GM12878 (cell line): ENCODE measurements around the gene TTC39C. TPM values are rescaled to one million over a fixed set of nuclear protein-coding genes. Genes with fewer than 3 reads are reported as not detected.

Source experiments
- ATAC-seq: fragments of 200-7000 bp; cut with Tn5 transposase; 3 replicates; pipeline ENCODE4 v1.9.1; 2020; ENCODE audit warnings: mild to moderate bottlenecking, moderate library complexity
- BruUV-seq: library from RNA; stranded (reverse); fragments of 400-500 nt; replicated peaks from 2 replicates; lab custom pipeline; 2021; lab: Mats Ljungman, UMichigan
- CTCF ChIA-PET: fragments of 300-600 bp; sonication (Branson Sonifier 250); formaldehyde crosslinking; extraction: SDS; loops from one replicate; lab custom pipeline; 2021; ENCODE audit warnings: inconsistent platforms; lab: Yijun Ruan, JAX
- POLR2A ChIA-PET: fragments of 350-600 bp; formaldehyde crosslinking; extraction: SDS; loops from one replicate; lab custom pipeline; 2021; ENCODE audit warnings: inconsistent platforms; lab: Charles Lee
- RAD21 ChIA-PET: fragments of 300-600 bp; sonication (Branson Sonifier 250); formaldehyde crosslinking; loops from one replicate; lab custom pipeline; 2023; ENCODE audit warnings: antibody characterized with exemption; ENCODE audit not compliant: unreplicated experiment; lab: Charles Lee
- SMC1A ChIA-PET: fragments of 300-600 bp; sonication (Branson Sonifier 250); formaldehyde crosslinking; loops from one replicate; lab custom pipeline; 2023; ENCODE audit not compliant: unreplicated experiment, uncharacterized antibody; lab: Charles Lee
- DNase-seq: peaks from one replicate; pipeline ENCODE4 v3.0.0-alpha.2; 2011; ENCODE audit warnings: low read depth, low spot score
- FAIRE-seq: peaks from 3 replicates; lab custom pipeline; 2011; peaks lifted over from hg19 to GRCh38; lab: Jason Lieb, UNC
- H2AFZ ChIP-seq: 2 replicates; pipeline ENCODE4 v1.6.0; 2011; ENCODE audit warnings: low read depth, low read length, control low read depth; ENCODE audit not compliant: control insufficient read depth
- H3K27ac ChIP-seq: 2 replicates; pipeline ENCODE4 v1.5.1; 2011; ENCODE audit warnings: control low read depth; ENCODE audit not compliant: control insufficient read depth, insufficient read depth
- H3K27me3 ChIP-seq, 2 experiments: replicated peaks in 1 of 2; 2 replicates each; pipeline versions ENCODE4 v1.6.0 to v1.6.1; 2011; ENCODE audit warnings: low read length in 1 of 2; ENCODE audit not compliant: control insufficient read depth in 2 of 2, insufficient read depth in 2 of 2
- H3K36me3 ChIP-seq, 2 experiments: 2 replicates each; pipeline ENCODE4 v1.5.1; 2011; ENCODE audit warnings: low read length in 1 of 2; ENCODE audit not compliant: control insufficient read depth in 2 of 2, insufficient read depth in 2 of 2
- H3K4me1 ChIP-seq: 2 replicates; pipeline ENCODE4 v1.6.1; 2011; ENCODE audit warnings: mild to moderate bottlenecking, low read length, moderate library complexity, mixed read lengths; ENCODE audit not compliant: control insufficient read depth, insufficient read depth
- H3K4me2 ChIP-seq: 2 replicates; pipeline ENCODE4 v1.6.0; 2011; ENCODE audit warnings: control low read depth; ENCODE audit not compliant: control insufficient read depth, insufficient read depth
- H3K4me3 ChIP-seq: fragments of 200-600 bp; sonication (generic); 2 replicates; pipeline ENCODE4 v1.5.1; 2016
- H3K79me2 ChIP-seq: 2 replicates; pipeline ENCODE4 v1.6.0; 2011; ENCODE audit warnings: low read length; ENCODE audit not compliant: control insufficient read depth, insufficient read depth
- H3K9ac ChIP-seq: 2 replicates; pipeline ENCODE4 v1.8.0; 2011; ENCODE audit warnings: low read length, control low read depth, mixed read lengths; ENCODE audit not compliant: control insufficient read depth, insufficient read depth
- H3K9me3 ChIP-seq: replicated peaks from 3 replicates; pipeline ENCODE4 v1.5.1; 2011; ENCODE audit warnings: mild to moderate bottlenecking, low read length; ENCODE audit not compliant: control insufficient read depth, insufficient read depth
- H4K20me1 ChIP-seq: 2 replicates; pipeline ENCODE4 v1.6.0; 2011; ENCODE audit not compliant: control insufficient read depth, insufficient read depth
- ASH2L ChIP-seq: fragments of 300-600, 200-600 bp; sonication (generic); IDR thresholded peaks from 2 replicates; pipeline ENCODE4 v1.6.1; 2017; ENCODE audit warnings: low read depth, mild to moderate bottlenecking, borderline replicate concordance
- CHD4 ChIP-seq: fragments of 200-600 bp; sonication (generic); IDR thresholded peaks from 2 replicates; pipeline ENCODE4 v1.6.1; 2016; ENCODE audit warnings: mild to moderate bottlenecking
- CREB1 ChIP-seq: IDR thresholded peaks from 2 replicates; pipeline ENCODE4 v1.6.1; 2012; ENCODE audit warnings: low read depth, mild to moderate bottlenecking, inconsistent platforms
- DPF2 ChIP-seq: fragments of 450-650 bp; IDR thresholded peaks from 2 replicates; pipeline ENCODE4 v1.6.1; 2017; ENCODE audit warnings: mild to moderate bottlenecking
- EED ChIP-seq: sonication (generic); IDR thresholded peaks from 2 replicates; pipeline ENCODE4 v1.6.1; 2016; ENCODE audit warnings: antibody characterized with exemption, low read depth
- FOXK2 ChIP-seq: fragments of 450-650 bp; IDR thresholded peaks from 2 replicates; pipeline ENCODE4 v1.6.1; 2017; ENCODE audit warnings: mild to moderate bottlenecking, moderate library complexity
- GATAD2B ChIP-seq: fragments of 450-650 bp; conservative IDR thresholded peaks from 2 replicates; pipeline ENCODE4 v1.6.1; 2017; ENCODE audit warnings: low read depth, mild to moderate bottlenecking, moderate library complexity
- MXI1 ChIP-seq: fragments of 150-350 bp; IDR thresholded peaks from 2 replicates; pipeline ENCODE4 v1.6.1; 2011; ENCODE audit warnings: low read depth, mild to moderate bottlenecking, inconsistent platforms, low read length, improper control_type of control experiment
- NFYA ChIP-seq: IDR thresholded peaks from 2 replicates; pipeline ENCODE4 v1.6.1; 2011; ENCODE audit warnings: low read depth, mild to moderate bottlenecking, low read length, improper control_type of control experiment, borderline replicate concordance
- POLR2AphosphoS2 ChIP-seq: IDR thresholded peaks from 2 replicates; pipeline ENCODE4 v1.6.1; 2011; ENCODE audit warnings: low read depth, mild to moderate bottlenecking, low read length, improper control_type of control experiment, moderate library complexity
- RUNX3 ChIP-seq: IDR thresholded peaks from 2 replicates; pipeline ENCODE4 v1.6.1; 2012; ENCODE audit warnings: low read length, inconsistent platforms
- TCF7 ChIP-seq: IDR thresholded peaks from 2 replicates; pipeline ENCODE4 v1.6.1; 2014; ENCODE audit warnings: antibody characterized with exemption, borderline replicate concordance
- ZZZ3 ChIP-seq: IDR thresholded peaks from 2 replicates; pipeline ENCODE4 v1.6.1; 2011; ENCODE audit warnings: low read depth; ENCODE audit not compliant: control insufficient read depth, insufficient read length
- WGBS: methylation state at CpG from one replicate; pipeline ENCODE4 v1.1.6; 2016; ENCODE audit warnings: low lambda C conversion rate; ENCODE audit not compliant: insufficient replicate concordance, insufficient coverage; ENCODE audit errors: missing lambda C conversion rate; 5-methylcytosine and 5-hydroxymethylcytosine counted together
- in situ Hi-C: fragments of 300-500 bp; cut with MboI; formaldehyde crosslinking; loops from 9 replicates; pipeline ENCODE4 v1.14.3; 2018; ENCODE audit warnings: mixed read lengths
- intact Hi-C: fragments of 100-400 bp; cut with micrococcal nuclease; formaldehyde crosslinking; loops from one replicate; pipeline ENCODE4 v1.14.2; 2022; ENCODE audit not compliant: unreplicated experiment
- polyA plus RNA-seq, 11 experiments: library from polyadenylated mRNA; depleted of rRNA in 4 of 11; unstranded in 6 of 11; stranded (reverse) in 5 of 11; fragments of >200 nt; fragmentation: Nextera tagmentation in 4 of 11; fragmentation: Illumina TruSeq in 1 of 11; extraction: Ambion mirVana in 4 of 11; extraction: Trizol in 1 of 11; gene quantifications; 1 replicate in 1 of 11; 2 replicates in 10 of 11; pipeline versions ENCODE4 v1.2.1 to v1.2.3, GENCODE V29; 2011 to 2016; ENCODE audit warnings: inconsistent platforms in 2 of 11, missing spikeins in 2 of 11, low read depth in 1 of 11
- total RNA-seq, 4 experiments: library from RNA; depleted of rRNA in 3 of 4; stranded (reverse); fragments of >200 nt in 3 of 4; fragmentation: Illumina TruSeq in 1 of 4; extraction: Trizol in 1 of 4; gene quantifications; 2 replicates each; pipeline versions ENCODE4 v1.2.1 to v1.2.3, GENCODE V29; 2013 to 2021
- TF ChIP-seq, protein P1 (sequence below): fragments of 450-650 bp; formaldehyde crosslinking; IDR thresholded peaks from 2 replicates; pipeline ENCODE4 v1.4.0; 2022; ENCODE audit warnings: mild to moderate bottlenecking, moderate library complexity
- TF ChIP-seq, protein P2 (sequence below): IDR thresholded peaks from 2 replicates; pipeline ENCODE4 v1.6.1; 2011; ENCODE audit warnings: borderline replicate concordance, low read depth, mild to moderate bottlenecking, moderate library complexity, mixed read lengths, low read length; ENCODE audit not compliant: insufficient read depth; ENCODE audit errors: extremely low read length

Gene TTC39C
- total and polyA plus RNA-seq, 10 of the 15 experiments (the other 5 are each of a cell fraction or from before 2014, with no cell fraction given), result 21.1 to 91.0 (median 64.8) TPM

- TF ChIP-seq RUNX3, result peak; percentile 85
- TF ChIP-seq, all 136 proteins: peak for 15
These were observed 19.4 kb upstream of the TTC39C start (continued) for GRCh38 chr18:23995180-23995579.

DNA sequence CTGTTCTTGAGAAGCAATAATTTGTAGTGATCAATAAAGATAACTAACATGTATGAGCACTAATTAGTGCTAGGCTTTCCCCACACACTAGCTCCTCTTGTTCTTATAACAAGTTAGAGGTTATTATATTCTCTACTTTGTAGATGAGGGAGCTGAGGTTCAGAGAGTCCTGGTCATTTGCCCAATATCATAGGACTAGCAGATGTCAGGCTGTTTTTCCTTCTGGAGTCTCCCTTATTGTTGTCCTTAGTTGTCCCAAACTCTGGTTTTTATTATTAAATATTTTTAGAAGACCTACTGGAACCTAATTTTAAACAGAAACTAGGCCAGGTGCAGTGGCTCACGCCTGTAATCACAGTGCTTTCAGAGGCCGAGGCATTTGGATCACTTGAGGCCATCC, 16.5 kb upstream of the TTC39C start:
- ChIA-PET SMC1A (interaction anchor here (0.7 to 2.7 kb wide), 4 partner anchors 9 to 30 kb away, joined by 3 to 13 read pairs (median 6); no protein-coding TSS in a partner anchor), RAD21 (interaction anchor here (0.7 to 2.1 kb wide), 3 partner anchors 33 to 117 kb away, joined by 3 to 6 read pairs (median 3); no protein-coding TSS in a partner anchor), POLR2A (interaction anchor here (0.6 to 1.6 kb wide), 2 partner anchors 9 to 780 kb away, joined by 3 to 4 read pairs; no protein-coding TSS in a partner anchor), CTCF (interaction anchor here (0.6 kb wide), 1 partner anchor 1287 kb away, joined by 3 read pairs; no protein-coding TSS in a partner anchor)
- Histone ChIP-seq H3K4me3 (no peak overlapping the region), H3K4me2 (peak overlapping the region; percentile 64), H3K79me2 (peaks cover 5% of the 10 kb centered on the region), H4K20me1 (no peaks in the 10 kb centered on the region), H3K4me1 (peaks cover 41% of the 10 kb centered on the region), H3K27me3 (no peaks in the 10 kb centered on the region), H3K9ac (peak overlapping the region; percentile 19; the same call in 1 of the 2 replicates), H3K27ac (peak overlapping the region; percentile 40), H2AFZ (peak overlapping the region; percentile 38)
- in situ Hi-C loops (no loop called here), intact Hi-C loops (no loop called here)
- WGBS, result 38% methylated on average over 2 of the region's 2 CpGs
- FAIRE-seq (no peak), ATAC-seq (no peak)
- BruUV-seq, result no TSS peak
- TF ChIP-seq GATAD2B (no peak), ZZZ3 (no peak), CREB1 (no peak), POLR2AphosphoS2 (no peak), EED (no peak), CHD4 (no peak), FOXK2 (no peak), DPF2 (no peak), MXI1 (no peak), TCF7 (no peak), ASH2L (no peak), NFYA (no peak)
- TF ChIP-seq, protein P1, sequence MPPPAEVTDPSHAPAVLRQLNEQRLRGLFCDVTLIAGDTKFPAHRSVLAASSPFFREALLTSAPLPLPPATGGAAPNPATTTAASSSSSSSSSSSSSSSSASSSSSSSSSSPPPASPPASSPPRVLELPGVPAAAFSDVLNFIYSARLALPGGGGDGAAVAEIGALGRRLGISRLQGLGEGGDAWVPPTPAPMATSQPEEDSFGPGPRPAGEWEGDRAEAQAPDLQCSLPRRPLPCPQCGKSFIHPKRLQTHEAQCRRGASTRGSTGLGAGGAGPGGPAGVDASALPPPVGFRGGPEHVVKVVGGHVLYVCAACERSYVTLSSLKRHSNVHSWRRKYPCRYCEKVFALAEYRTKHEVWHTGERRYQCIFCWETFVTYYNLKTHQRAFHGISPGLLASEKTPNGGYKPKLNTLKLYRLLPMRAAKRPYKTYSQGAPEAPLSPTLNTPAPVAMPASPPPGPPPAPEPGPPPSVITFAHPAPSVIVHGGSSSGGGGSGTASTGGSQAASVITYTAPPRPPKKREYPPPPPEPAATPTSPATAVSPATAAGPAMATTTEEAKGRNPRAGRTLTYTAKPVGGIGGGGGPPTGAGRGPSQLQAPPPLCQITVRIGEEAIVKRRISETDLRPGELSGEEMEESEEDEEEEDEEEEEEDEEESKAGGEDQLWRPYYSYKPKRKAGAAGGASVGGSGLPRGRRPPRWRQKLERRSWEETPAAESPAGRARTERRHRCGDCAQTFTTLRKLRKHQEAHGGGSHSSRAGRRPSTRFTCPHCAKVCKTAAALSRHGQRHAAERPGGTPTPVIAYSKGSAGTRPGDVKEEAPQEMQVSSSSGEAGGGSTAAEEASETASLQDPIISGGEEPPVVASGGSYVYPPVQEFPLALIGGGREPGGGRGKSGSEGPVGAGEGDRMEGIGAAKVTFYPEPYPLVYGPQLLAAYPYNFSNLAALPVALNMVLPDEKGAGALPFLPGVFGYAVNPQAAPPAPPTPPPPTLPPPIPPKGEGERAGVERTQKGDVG, result no peak
- TF ChIP-seq, protein P2, sequence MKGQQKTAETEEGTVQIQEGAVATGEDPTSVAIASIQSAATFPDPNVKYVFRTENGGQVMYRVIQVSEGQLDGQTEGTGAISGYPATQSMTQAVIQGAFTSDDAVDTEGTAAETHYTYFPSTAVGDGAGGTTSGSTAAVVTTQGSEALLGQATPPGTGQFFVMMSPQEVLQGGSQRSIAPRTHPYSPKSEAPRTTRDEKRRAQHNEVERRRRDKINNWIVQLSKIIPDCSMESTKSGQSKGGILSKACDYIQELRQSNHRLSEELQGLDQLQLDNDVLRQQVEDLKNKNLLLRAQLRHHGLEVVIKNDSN, result no peak
- TF ChIP-seq, all 136 proteins: peak for 0
- no peaks in the 10 kb centered on the region for H3K36me3 ChIP-seq
- no peaks in the 10 kb centered on the region for H3K9me3 ChIP-seq
- no peak for DNase-seq
